ENCODE results near the gene RAB29. TPM values are rescaled to one million over a fixed set of nuclear protein-coding genes. Genes with fewer than 3 reads are reported as not detected.
A peak's percentile ranks its signal among the peaks of the same experiment; 100 is the strongest.

The RAB29 gene
- total RNA-seq, 1 donor from 2014 or later = 24.4 TPM

GRCh38 chr1:205739348-205740160 lies 35.7 kb downstream of the RAB29 start:
- H3K36me3 ChIP-seq (ENCODE audit: control insufficient read depth, insufficient read depth, low read length) = no peaks in the 10 kb centered on the region

DNA sequence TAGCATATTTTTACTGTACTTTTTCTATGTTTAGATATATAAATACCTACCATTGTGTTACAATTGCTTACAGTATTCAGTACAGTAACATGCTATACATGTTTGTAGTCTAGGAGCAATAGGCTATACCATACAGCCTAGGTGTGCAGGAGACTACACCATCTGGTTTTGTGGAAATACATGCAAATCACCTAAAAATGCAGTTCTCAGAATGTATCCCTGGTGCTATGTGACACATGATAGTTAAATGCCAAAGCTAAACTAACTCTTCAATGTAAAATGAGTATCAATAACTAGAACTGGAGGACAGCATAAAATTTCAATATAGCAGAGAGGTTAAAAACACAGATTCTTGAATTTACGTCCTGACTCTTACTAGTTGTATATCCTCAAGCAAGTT lies 40.1 kb downstream of the RAB29 start:
- no peak for TF ChIP-seq CTCF (IDR thresholded peaks at IDR 0.05; ENCODE audit: insufficient read depth, low read length, poor library complexity, severe bottlenecking)
- H3K4me3 ChIP-seq (ENCODE audit: low read depth, low read length) = no peak overlapping the region
- no peaks in the 10 kb centered on the region for H3K27me3 ChIP-seq (ENCODE audit: control insufficient read depth, insufficient read depth, low read length)
- H3K36me3 ChIP-seq (ENCODE audit: control insufficient read depth, insufficient read depth, low read length) = no peaks in the 10 kb centered on the region
- no peak for DNase-seq (ENCODE audit: low read depth)

More at GRCh38 chr1:205739348-205740160, 35.7 kb downstream of the RAB29 start:
- DNase-seq (ENCODE audit: low read depth) = no peak
- Histone ChIP-seq H3K27me3 (ENCODE audit: control insufficient read depth, insufficient read depth, low read length) (no peaks in the 10 kb centered on the region), H3K4me3 (ENCODE audit: low read depth, low read length) (no peak overlapping the region)
- peak; percentile 16 for TF ChIP-seq CTCF (IDR thresholded peaks at IDR 0.05; ENCODE audit: insufficient read depth, low read length, poor library complexity, severe bottlenecking)

- no peak for DNase-seq (ENCODE audit: low read depth)
- no peaks in the 10 kb centered on the region for H3K36me3 ChIP-seq (ENCODE audit: control insufficient read depth, insufficient read depth, low read length)
Observed at GRCh38 chr1:205733438-205734175, 41.7 kb downstream of the RAB29 start.

DNA sequence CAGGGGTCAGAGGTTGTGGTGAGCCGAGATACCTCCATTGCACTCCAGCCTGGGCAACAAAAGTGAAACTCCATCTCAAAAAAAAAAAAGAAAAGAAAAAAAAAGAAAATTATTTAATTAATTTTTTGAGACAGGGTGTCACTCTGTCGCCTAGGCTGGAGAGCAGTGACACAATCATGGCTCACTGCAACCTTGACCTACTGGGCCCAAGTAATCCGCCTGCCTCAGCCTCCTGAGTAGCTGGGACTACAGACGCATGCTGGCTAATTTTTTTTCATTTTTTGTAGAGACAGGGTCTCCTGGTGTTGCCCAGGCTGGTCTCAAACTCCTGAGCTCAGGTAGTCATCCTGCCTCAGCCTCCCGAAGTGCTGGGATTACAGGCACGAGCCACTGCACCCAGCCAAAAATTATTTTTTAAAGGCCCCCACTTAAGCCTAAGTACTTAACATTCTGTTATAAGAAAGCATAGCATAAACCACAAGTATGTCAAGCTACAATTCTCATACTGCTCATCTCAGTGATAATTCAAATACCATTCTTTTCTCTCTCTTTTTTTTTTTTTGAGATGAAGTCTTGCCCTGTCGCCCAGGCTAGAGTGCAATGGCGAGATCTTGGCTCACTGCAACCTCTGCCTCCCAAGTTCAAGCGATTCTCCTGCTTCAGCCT lies 45.2 kb downstream of the RAB29 start:
- H3K4me3 ChIP-seq (ENCODE audit: low read depth, low read length) = no peak overlapping the region
- no peak for DNase-seq (ENCODE audit: low read depth)
- H3K36me3 ChIP-seq (ENCODE audit: control insufficient read depth, insufficient read depth, low read length) = no peaks in the 10 kb centered on the region
- no peak for TF ChIP-seq CTCF (IDR thresholded peaks at IDR 0.05; ENCODE audit: insufficient read depth, low read length, poor library complexity, severe bottlenecking)
- H3K27me3 ChIP-seq (ENCODE audit: control insufficient read depth, insufficient read depth, low read length) = no peaks in the 10 kb centered on the region

More at GRCh38 chr1:205733438-205734175, 41.7 kb downstream of the RAB29 start:
- Histone ChIP-seq H3K4me3 (ENCODE audit: low read depth, low read length) (no peak overlapping the region), H3K27me3 (ENCODE audit: control insufficient read depth, insufficient read depth, low read length) (no peaks in the 10 kb centered on the region)
- no peak for TF ChIP-seq CTCF (IDR thresholded peaks at IDR 0.05; ENCODE audit: insufficient read depth, low read length, poor library complexity, severe bottlenecking)

DNA sequence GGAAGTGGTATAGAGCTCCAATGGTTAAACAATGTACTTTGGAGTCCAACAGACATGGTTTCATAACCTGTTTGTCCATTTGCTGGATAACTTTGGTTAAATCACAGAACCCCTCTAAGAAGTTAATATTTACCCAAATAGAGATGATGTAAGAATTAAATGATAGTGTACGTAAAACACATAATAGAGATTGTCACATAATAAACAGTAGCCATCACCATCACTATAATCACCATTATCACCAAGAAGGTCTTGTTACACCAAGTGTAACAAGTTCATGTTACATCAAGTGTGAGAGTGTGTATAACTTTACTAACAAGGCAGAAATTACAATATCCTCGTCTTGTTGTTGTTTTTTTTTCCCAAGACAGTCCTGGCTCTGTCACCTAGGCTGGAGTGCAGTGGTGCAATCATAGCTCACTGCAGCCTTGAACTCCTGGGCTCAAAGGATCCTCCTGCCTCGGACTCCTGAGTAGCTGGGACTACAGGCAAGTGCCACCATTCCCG lies 48.6 kb downstream of the RAB29 start:
- no peaks in the 10 kb centered on the region for H3K27me3 ChIP-seq (ENCODE audit: control insufficient read depth, insufficient read depth, low read length)
- no peak overlapping the region for H3K4me3 ChIP-seq (ENCODE audit: low read depth, low read length)
- DNase-seq (ENCODE audit: low read depth) = no peak
- H3K36me3 ChIP-seq (ENCODE audit: control insufficient read depth, insufficient read depth, low read length) = no peaks in the 10 kb centered on the region
- no peak for TF ChIP-seq CTCF (IDR thresholded peaks at IDR 0.05; ENCODE audit: insufficient read depth, low read length, poor library complexity, severe bottlenecking)

Data from kidney epithelial cell (primary cell).